ENCODE measurements around the gene NTNG1. TPM values are rescaled to one million over a fixed set of nuclear protein-coding genes. Genes with fewer than 3 reads are reported as not detected.

Gene NTNG1
- total and polyA plus RNA-seq, 3 donors from 2014 or later = 1.8 to 2.3 (median 2.2) TPM

DNA sequence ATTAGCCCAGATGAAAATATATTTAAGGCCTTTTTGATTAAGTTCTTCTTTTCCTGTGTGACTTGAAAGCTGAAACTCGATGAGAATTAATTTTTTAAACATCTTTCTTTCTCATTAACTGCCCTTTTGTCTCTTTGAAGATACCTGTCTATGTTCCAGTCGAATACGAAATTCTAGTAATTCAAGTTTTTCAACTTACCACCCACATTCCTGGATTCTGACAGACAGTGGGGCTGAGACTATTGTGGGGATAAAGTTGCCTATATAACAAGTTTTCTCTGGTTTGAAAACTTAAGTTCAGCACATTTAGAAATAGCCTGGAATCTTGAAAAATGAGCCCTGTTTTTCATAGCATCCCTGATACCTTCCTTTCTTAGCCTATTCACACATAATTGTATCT lies 114.6 kb downstream of the NTNG1 start:
- H3K9me3 ChIP-seq = no peaks in the 10 kb centered on the region
- H3K4me3 ChIP-seq = no peak overlapping the region
- no peaks in the 10 kb centered on the region for H3K27me3 ChIP-seq
- intact Hi-C loops (cut with DNase I; ENCODE audit: low total_unique reads) = no loop called here
- DNase-seq = no peak
- H3K4me1 ChIP-seq = no peaks in the 10 kb centered on the region
- 87 to 93% methylated on average over 3 of the region's 3 CpGs for WGBS, 2 donors
- no peaks in the 10 kb centered on the region for H3K36me3 ChIP-seq (ENCODE audit: low read depth, missing control alignments)
- TF ChIP-seq, protein P1, sequence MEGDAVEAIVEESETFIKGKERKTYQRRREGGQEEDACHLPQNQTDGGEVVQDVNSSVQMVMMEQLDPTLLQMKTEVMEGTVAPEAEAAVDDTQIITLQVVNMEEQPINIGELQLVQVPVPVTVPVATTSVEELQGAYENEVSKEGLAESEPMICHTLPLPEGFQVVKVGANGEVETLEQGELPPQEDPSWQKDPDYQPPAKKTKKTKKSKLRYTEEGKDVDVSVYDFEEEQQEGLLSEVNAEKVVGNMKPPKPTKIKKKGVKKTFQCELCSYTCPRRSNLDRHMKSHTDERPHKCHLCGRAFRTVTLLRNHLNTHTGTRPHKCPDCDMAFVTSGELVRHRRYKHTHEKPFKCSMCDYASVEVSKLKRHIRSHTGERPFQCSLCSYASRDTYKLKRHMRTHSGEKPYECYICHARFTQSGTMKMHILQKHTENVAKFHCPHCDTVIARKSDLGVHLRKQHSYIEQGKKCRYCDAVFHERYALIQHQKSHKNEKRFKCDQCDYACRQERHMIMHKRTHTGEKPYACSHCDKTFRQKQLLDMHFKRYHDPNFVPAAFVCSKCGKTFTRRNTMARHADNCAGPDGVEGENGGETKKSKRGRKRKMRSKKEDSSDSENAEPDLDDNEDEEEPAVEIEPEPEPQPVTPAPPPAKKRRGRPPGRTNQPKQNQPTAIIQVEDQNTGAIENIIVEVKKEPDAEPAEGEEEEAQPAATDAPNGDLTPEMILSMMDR (IDR thresholded peaks at IDR 0.05) = no peak
- TF ChIP-seq POLR2A (IDR thresholded peaks at IDR 0.05) = no peak
- no peak overlapping the region for H3K27ac ChIP-seq

DNA sequence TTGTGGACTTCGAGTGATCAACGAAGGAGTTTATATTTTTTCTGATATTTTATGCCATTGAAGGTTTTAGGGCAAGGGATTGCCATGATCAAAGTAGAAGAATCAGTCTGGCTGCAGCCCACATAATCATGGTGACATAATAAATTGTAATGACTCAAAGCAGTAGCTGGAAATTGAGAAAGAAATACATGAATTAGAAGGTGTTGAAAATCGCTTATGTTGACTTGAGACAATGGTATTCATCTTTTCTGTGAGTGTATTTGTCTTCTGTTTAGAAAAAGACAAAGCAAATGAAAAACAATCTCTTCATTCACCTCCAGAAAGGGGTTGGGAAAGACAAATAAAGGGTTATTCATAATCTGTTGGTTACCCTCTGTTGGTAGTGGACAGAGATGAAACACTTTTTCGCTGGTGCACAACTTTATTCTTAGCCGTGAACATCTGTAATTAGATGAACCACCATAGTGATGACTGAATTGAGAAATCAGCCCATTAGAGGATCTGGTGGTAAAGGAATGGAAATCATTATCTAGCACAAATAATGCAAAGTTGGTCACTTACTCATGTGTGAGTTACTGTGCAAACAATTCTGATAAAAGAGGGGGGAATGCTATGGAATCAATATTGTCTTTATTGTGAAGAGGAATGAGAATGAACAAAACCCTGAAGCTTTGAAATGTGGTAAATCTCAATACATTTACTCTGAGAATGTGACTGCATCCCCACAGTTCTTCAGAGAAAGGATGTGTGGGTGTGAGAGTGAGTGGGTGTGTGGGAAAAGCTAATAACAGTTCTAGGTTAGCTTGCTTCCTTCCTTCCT lies 121.8 kb downstream of the NTNG1 start:
- H3K27me3 ChIP-seq = no peaks in the 10 kb centered on the region
- TF ChIP-seq POLR2A (IDR thresholded peaks at IDR 0.05) = no peak
- TF ChIP-seq, protein P1 (IDR thresholded peaks at IDR 0.05) = no peak
- intact Hi-C loops (cut with DNase I; ENCODE audit: low total_unique reads) = no loop called here
- H3K9me3 ChIP-seq = no peaks in the 10 kb centered on the region
- H3K4me1 ChIP-seq = no peaks in the 10 kb centered on the region
- no peak overlapping the region for H3K27ac ChIP-seq
- 88 to 92% methylated on average over 5 of the region's 5 CpGs for WGBS, 2 donors
- no peak overlapping the region for H3K4me3 ChIP-seq
- DNase-seq = no peak
- H3K36me3 ChIP-seq (ENCODE audit: low read depth, missing control alignments) = no peaks in the 10 kb centered on the region

DNA sequence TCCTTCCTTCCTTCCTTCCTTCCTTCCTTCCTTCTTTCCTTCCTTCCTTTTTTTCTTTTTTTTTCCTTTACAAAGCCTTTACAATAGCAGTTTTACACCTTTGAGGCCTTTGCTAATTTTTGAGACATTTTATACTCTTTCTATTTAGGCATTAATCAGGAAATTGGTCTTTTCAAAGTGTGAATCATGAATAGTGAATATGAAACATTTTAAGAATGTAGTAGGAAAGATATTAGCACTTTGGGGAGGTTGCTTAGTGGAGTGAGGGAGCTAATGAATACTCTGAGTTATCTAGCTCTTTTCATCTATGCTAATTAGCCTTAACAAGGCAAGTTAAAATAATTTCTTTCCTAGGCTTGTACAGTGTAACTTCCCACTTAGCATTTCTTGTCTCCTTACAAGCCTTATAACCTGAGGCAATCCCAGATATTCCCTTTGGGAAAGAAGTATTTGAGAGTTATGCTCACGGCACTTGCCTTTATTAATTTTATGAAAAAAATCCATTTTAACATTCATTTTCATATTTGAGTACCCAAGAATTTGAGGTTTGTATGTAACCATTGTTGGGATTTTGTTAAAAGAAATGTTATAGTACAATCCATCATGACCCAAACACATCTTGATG lies 122.6 kb downstream of the NTNG1 start:
- H3K4me1 ChIP-seq = no peaks in the 10 kb centered on the region
- H3K36me3 ChIP-seq (ENCODE audit: low read depth, missing control alignments) = no peaks in the 10 kb centered on the region
- H3K9me3 ChIP-seq = no peaks in the 10 kb centered on the region
- H3K4me3 ChIP-seq = no peak overlapping the region
- 89 to 94% methylated on average over 1 of the region's 1 CpG for WGBS, 2 donors
- H3K27me3 ChIP-seq = no peaks in the 10 kb centered on the region
- no peak for DNase-seq
- TF ChIP-seq, protein P1 (IDR thresholded peaks at IDR 0.05) = no peak
- TF ChIP-seq POLR2A (IDR thresholded peaks at IDR 0.05) = no peak
- intact Hi-C loops (cut with DNase I; ENCODE audit: low total_unique reads) = no loop called here
- H3K27ac ChIP-seq = no peak overlapping the region

DNA sequence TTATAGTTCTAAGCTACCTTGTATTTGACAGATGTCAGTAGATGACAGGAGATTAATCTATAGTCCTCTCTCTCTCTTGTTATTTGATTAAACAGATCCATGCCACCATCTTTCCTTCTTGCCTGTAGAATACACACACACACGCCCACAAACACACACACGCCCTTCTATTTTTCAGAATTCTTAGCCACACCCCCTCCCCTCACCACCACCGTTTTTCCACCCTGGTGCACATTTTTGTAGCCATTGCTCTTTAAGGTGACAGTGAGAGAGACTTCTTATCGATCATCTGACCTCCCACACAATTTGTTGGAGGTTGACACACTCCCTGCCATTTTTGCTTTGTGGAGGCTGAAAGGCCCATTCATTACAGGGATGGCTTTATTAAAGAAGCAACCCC lies 123.2 kb downstream of the NTNG1 start:
- intact Hi-C loops (cut with DNase I; ENCODE audit: low total_unique reads) = no loop called here
- Histone ChIP-seq H3K27me3 (no peaks in the 10 kb centered on the region), H3K27ac (no peak overlapping the region), H3K4me3 (no peak overlapping the region), H3K4me1 (no peaks in the 10 kb centered on the region), H3K9me3 (no peaks in the 10 kb centered on the region), H3K36me3 (ENCODE audit: low read depth, missing control alignments) (no peaks in the 10 kb centered on the region)
- 76 to 78% methylated on average over 4 of the region's 4 CpGs for WGBS, 2 donors
- no peak for DNase-seq
- TF ChIP-seq, protein P1 (IDR thresholded peaks at IDR 0.05) = no peak
- TF ChIP-seq POLR2A (IDR thresholded peaks at IDR 0.05) = no peak
